SK-N-SH treated with all-trans-retinoic acid at 6 μM for 48 hours (cell line): ENCODE results near the gene PTCH1.

Experiments used
- ATAC-seq: fragments of 200-7000 bp; cut with Tn5 transposase; 3 replicates; pipeline ENCODE4 v1.9.1; 2020; ENCODE audit warnings: mild to moderate bottlenecking, moderate library complexity
- ARNTL ChIP-seq: fragments of 450-650 bp; formaldehyde crosslinking; IDR thresholded peaks from 2 replicates; pipeline ENCODE4 v1.5.0; 2020; ENCODE audit warnings: low read depth, mild to moderate bottlenecking, moderate library complexity, borderline replicate concordance
- BACH2 ChIP-seq: fragments of 250-450 bp; sonication (Bioruptor Pico); IDR thresholded peaks from 2 replicates; pipeline ENCODE4 v1.9.0; 2021; ENCODE audit warnings: mild to moderate bottlenecking, borderline replicate concordance
- CSDC2 ChIP-seq: fragments of 250-450 bp; sonication (Bioruptor Pico); IDR thresholded peaks from 2 replicates; pipeline ENCODE4 v1.5.0; 2020; ENCODE audit warnings: mild to moderate bottlenecking, moderate library complexity
- ESRRG ChIP-seq: fragments of 250-450 bp; sonication (Bioruptor Pico); IDR thresholded peaks from 2 replicates; pipeline ENCODE4 v1.6.1; 2021; ENCODE audit warnings: mild to moderate bottlenecking
- GLIS3 ChIP-seq: fragments of 250-450 bp; sonication (Bioruptor Pico); IDR thresholded peaks from 2 replicates; pipeline ENCODE4 v1.5.0; 2020; ENCODE audit warnings: mild to moderate bottlenecking, moderate library complexity
- ISL1 ChIP-seq: fragments of 250-450 bp; sonication (Bioruptor Pico); IDR thresholded peaks from 2 replicates; pipeline ENCODE4 v2.1.2; 2022; ENCODE audit warnings: mild to moderate bottlenecking, moderate library complexity
- OSR1 ChIP-seq: fragments of 250-450 bp; sonication (Bioruptor Pico); IDR thresholded peaks from 2 replicates; pipeline ENCODE4 v1.8.0; 2022; ENCODE audit warnings: moderate library complexity, mild to moderate bottlenecking, inconsistent platforms
- PPARA ChIP-seq: fragments of 250-450 bp; sonication (Bioruptor Pico); IDR thresholded peaks from 2 replicates; pipeline ENCODE4 v1.5.0; 2020; ENCODE audit warnings: mild to moderate bottlenecking, borderline replicate concordance
- RARB ChIP-seq: fragments of 250-450 bp; sonication (Bioruptor Pico); IDR thresholded peaks from 2 replicates; pipeline ENCODE4 v1.8.0; 2021; ENCODE audit warnings: mild to moderate bottlenecking, moderate library complexity
- SNAI2 ChIP-seq: fragments of 250-450 bp; sonication (Bioruptor Pico); IDR thresholded peaks from 2 replicates; pipeline ENCODE4 v1.5.0; 2020; ENCODE audit warnings: mild to moderate bottlenecking, moderate library complexity
- TOX ChIP-seq: fragments of 250-450 bp; sonication (Bioruptor Pico); IDR thresholded peaks from 2 replicates; pipeline ENCODE4 v1.8.0; 2021; ENCODE audit warnings: mild to moderate bottlenecking, moderate library complexity, borderline replicate concordance
- ZFP3 ChIP-seq: fragments of 250-450 bp; sonication (Bioruptor Pico); IDR thresholded peaks from 2 replicates; pipeline ENCODE4 v1.5.0; 2020; ENCODE audit warnings: mild to moderate bottlenecking, moderate library complexity
- ZFP30 ChIP-seq: fragments of 450-650 bp; formaldehyde crosslinking; IDR thresholded peaks from 2 replicates; pipeline ENCODE4 v1.5.0; 2022; ENCODE audit warnings: mild to moderate bottlenecking, moderate library complexity
- ZNF70 ChIP-seq: fragments of 450-650 bp; formaldehyde crosslinking; IDR thresholded peaks from 2 replicates; pipeline ENCODE4 v1.5.0; 2020; ENCODE audit warnings: mild to moderate bottlenecking, moderate library complexity
- ZNF8 ChIP-seq: fragments of 450-650 bp; formaldehyde crosslinking; IDR thresholded peaks from 2 replicates; pipeline ENCODE4 v1.5.0; 2020; ENCODE audit warnings: mild to moderate bottlenecking, moderate library complexity
- TF ChIP-seq, protein P1 (sequence below): fragments of 250-450 bp; sonication (Bioruptor Pico); IDR thresholded peaks from 2 replicates; pipeline ENCODE4 v1.8.0; 2020; ENCODE audit warnings: mild to moderate bottlenecking, moderate library complexity, borderline replicate concordance
- TF ChIP-seq, protein P2 (sequence below): fragments of 250-450 bp; sonication (Bioruptor Pico); IDR thresholded peaks from 2 replicates; pipeline ENCODE4 v1.5.0; 2020; ENCODE audit warnings: mild to moderate bottlenecking, moderate library complexity
- TF ChIP-seq, protein P3 (sequence below): fragments of 250-450 bp; sonication (Bioruptor Pico); IDR thresholded peaks from 2 replicates; pipeline ENCODE4 v1.5.1; 2020; ENCODE audit warnings: low read depth, mild to moderate bottlenecking, moderate library complexity
- TF ChIP-seq, protein P4 (sequence below): fragments of 250-450 bp; sonication (Bioruptor Pico); IDR thresholded peaks from 2 replicates; pipeline ENCODE4 v1.8.0; 2021; ENCODE audit warnings: low read depth, mild to moderate bottlenecking, moderate library complexity, borderline replicate concordance
- TF ChIP-seq, protein P5 (sequence below): fragments of 250-450 bp; sonication (Bioruptor Pico); IDR thresholded peaks from 2 replicates; pipeline ENCODE4 v1.5.1; 2021; ENCODE audit warnings: mild to moderate bottlenecking, moderate library complexity

PTCH1 gene

DNA sequence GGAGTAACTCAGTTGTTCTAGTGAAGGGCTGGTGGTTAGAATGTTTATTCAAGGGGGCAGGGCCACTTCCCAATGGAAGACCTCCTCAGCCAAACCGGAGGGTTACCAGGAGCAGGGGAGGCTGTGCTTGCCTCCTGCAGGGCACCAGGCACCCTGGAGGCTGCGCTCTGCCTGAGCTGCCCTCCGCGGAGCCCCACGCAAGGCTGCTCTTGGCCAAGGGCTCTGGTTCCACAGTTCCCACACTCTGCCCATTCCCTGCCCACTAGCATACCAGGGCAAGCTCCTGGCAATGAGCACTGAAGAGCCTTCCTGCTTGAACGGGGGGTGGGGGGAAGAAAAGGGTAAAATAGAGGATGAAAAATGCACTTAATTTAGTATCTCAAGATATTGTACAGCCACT is 35.5 kb upstream of the PTCH1 start:
- no peak for ATAC-seq
- TF ChIP-seq ZNF70 (CRISPR knock-in tag): no peak
- no peak for TF ChIP-seq OSR1 (CRISPR knock-in tag)
- TF ChIP-seq, protein P1, sequence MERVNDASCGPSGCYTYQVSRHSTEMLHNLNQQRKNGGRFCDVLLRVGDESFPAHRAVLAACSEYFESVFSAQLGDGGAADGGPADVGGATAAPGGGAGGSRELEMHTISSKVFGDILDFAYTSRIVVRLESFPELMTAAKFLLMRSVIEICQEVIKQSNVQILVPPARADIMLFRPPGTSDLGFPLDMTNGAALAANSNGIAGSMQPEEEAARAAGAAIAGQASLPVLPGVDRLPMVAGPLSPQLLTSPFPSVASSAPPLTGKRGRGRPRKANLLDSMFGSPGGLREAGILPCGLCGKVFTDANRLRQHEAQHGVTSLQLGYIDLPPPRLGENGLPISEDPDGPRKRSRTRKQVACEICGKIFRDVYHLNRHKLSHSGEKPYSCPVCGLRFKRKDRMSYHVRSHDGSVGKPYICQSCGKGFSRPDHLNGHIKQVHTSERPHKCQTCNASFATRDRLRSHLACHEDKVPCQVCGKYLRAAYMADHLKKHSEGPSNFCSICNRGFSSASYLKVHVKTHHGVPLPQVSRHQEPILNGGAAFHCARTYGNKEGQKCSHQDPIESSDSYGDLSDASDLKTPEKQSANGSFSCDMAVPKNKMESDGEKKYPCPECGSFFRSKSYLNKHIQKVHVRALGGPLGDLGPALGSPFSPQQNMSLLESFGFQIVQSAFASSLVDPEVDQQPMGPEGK: no peak
- TF ChIP-seq CSDC2: no peak
- no peak for TF ChIP-seq PPARA (CRISPR knock-in tag)
- no peak for TF ChIP-seq ARNTL (CRISPR knock-in tag)
- TF ChIP-seq, protein P2, sequence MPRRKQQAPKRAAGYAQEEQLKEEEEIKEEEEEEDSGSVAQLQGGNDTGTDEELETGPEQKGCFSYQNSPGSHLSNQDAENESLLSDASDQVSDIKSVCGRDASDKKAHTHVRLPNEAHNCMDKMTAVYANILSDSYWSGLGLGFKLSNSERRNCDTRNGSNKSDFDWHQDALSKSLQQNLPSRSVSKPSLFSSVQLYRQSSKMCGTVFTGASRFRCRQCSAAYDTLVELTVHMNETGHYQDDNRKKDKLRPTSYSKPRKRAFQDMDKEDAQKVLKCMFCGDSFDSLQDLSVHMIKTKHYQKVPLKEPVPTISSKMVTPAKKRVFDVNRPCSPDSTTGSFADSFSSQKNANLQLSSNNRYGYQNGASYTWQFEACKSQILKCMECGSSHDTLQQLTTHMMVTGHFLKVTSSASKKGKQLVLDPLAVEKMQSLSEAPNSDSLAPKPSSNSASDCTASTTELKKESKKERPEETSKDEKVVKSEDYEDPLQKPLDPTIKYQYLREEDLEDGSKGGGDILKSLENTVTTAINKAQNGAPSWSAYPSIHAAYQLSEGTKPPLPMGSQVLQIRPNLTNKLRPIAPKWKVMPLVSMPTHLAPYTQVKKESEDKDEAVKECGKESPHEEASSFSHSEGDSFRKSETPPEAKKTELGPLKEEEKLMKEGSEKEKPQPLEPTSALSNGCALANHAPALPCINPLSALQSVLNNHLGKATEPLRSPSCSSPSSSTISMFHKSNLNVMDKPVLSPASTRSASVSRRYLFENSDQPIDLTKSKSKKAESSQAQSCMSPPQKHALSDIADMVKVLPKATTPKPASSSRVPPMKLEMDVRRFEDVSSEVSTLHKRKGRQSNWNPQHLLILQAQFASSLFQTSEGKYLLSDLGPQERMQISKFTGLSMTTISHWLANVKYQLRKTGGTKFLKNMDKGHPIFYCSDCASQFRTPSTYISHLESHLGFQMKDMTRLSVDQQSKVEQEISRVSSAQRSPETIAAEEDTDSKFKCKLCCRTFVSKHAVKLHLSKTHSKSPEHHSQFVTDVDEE (CRISPR knock-in tag): no peak
- no peak for TF ChIP-seq TOX (CRISPR knock-in tag)
- TF ChIP-seq, protein P3, sequence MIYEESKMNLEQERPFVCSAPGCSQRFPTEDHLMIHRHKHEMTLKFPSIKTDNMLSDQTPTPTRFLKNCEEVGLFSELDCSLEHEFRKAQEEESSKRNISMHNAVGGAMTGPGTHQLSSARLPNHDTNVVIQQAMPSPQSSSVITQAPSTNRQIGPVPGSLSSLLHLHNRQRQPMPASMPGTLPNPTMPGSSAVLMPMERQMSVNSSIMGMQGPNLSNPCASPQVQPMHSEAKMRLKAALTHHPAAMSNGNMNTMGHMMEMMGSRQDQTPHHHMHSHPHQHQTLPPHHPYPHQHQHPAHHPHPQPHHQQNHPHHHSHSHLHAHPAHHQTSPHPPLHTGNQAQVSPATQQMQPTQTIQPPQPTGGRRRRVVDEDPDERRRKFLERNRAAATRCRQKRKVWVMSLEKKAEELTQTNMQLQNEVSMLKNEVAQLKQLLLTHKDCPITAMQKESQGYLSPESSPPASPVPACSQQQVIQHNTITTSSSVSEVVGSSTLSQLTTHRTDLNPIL (CRISPR knock-in tag): no peak
- TF ChIP-seq, protein P4, sequence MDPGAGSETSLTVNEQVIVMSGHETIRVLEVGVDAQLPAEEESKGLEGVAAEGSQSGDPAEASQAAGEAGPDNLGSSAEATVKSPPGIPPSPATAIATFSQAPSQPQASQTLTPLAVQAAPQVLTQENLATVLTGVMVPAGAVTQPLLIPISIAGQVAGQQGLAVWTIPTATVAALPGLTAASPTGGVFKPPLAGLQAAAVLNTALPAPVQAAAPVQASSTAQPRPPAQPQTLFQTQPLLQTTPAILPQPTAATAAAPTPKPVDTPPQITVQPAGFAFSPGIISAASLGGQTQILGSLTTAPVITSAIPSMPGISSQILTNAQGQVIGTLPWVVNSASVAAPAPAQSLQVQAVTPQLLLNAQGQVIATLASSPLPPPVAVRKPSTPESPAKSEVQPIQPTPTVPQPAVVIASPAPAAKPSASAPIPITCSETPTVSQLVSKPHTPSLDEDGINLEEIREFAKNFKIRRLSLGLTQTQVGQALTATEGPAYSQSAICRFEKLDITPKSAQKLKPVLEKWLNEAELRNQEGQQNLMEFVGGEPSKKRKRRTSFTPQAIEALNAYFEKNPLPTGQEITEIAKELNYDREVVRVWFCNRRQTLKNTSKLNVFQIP (CRISPR knock-in tag): no peak
- TF ChIP-seq, protein P5, sequence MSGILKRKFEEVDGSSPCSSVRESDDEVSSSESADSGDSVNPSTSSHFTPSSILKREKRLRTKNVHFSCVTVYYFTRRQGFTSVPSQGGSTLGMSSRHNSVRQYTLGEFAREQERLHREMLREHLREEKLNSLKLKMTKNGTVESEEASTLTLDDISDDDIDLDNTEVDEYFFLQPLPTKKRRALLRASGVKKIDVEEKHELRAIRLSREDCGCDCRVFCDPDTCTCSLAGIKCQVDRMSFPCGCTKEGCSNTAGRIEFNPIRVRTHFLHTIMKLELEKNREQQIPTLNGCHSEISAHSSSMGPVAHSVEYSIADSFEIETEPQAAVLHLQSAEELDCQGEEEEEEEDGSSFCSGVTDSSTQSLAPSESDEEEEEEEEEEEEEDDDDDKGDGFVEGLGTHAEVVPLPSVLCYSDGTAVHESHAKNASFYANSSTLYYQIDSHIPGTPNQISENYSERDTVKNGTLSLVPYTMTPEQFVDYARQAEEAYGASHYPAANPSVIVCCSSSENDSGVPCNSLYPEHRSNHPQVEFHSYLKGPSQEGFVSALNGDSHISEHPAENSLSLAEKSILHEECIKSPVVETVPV (CRISPR knock-in tag): no peak
- no peak for TF ChIP-seq ZFP3 (CRISPR knock-in tag)
- TF ChIP-seq BACH2 (CRISPR knock-in tag): no peak
- TF ChIP-seq ESRRG (CRISPR knock-in tag): no peak
- no peak for TF ChIP-seq ISL1
- no peak for TF ChIP-seq SNAI2
- no peak for TF ChIP-seq GLIS3 (CRISPR knock-in tag)
- TF ChIP-seq ZNF8 (CRISPR knock-in tag): no peak
- no peak for TF ChIP-seq ZFP30
- no peak for TF ChIP-seq RARB (CRISPR knock-in tag)

DNA sequence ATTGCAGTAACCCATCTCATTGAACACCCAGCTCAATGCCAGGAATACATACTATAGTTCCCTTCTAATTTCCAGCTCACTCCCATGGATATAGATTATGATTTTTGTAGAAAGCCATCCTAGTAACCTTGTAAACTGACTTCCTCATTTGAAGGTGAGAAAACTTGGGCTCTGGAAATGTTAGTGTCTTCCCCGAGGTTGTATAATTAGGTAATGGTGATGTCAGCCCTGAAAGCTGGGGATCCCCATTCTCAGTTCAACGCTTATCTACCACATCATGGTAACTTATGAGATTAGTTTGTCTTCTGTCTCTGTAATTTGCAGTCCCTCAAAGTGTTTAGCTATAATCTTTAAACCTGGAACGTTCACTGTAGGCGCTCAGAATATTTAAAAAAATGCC is 34.6 kb upstream of the PTCH1 start:
- no peak for ATAC-seq
- TF ChIP-seq ZFP30: no peak
- TF ChIP-seq, protein P4 (CRISPR knock-in tag): no peak
- no peak for TF ChIP-seq GLIS3 (CRISPR knock-in tag)
